Ascending aorta (tissue), 2 donors: Measurements from ENCODE around the gene OR5B3. TPM values are rescaled to one million over a fixed set of nuclear protein-coding genes. Genes with fewer than 3 reads are reported as not detected.

Experiments
- DNase-seq, 2 donors: peaks; one replicate each; pipeline ENCODE4 v3.0.0-alpha.2; 2019; ENCODE audit warnings: low spot score in 2 of 2
- H3K27ac ChIP-seq, 2 donors: fragments of 200-600 bp; sonication (generic); one replicate each; pipeline ENCODE4 v1.5.1; 2016 to 2017; ENCODE audit warnings: mild to moderate bottlenecking in 1 of 2
- H3K27me3 ChIP-seq: fragments of 200-600 bp; sonication (generic); one replicate; pipeline ENCODE4 v1.5.1; 2017
- H3K36me3 ChIP-seq, 2 donors: fragments of 200-600 bp; sonication (generic); one replicate each; pipeline ENCODE4 v1.5.1; 2016
- H3K4me1 ChIP-seq, 2 donors: fragments of 200-600 bp; sonication (generic); one replicate each; pipeline ENCODE4 v1.5.1; 2016 to 2017; ENCODE audit warnings: mild to moderate bottlenecking in 1 of 2
- H3K4me3 ChIP-seq, 2 donors: fragments of 200-600 bp; sonication (generic); one replicate each; pipeline ENCODE4 v1.5.1; 2016 to 2017; ENCODE audit warnings: mild to moderate bottlenecking in 1 of 2
- H3K9me3 ChIP-seq, 2 donors: fragments of 200-600 bp; sonication (generic); one replicate each; pipeline ENCODE4 v1.5.1; 2016
- intact Hi-C: fragments of 100-400 bp; cut with DNase I; formaldehyde crosslinking; loops from one replicate; pipeline ENCODE4 v1.15.1; 2023
- total RNA-seq: library from RNA; depleted of rRNA; stranded (reverse); fragments of >200 nt; gene quantifications from one replicate; pipeline ENCODE4 v1.1.0, GENCODE V29; 2016
- TF ChIP-seq, protein P1 (sequence below), 3 experiments: fragments of 200-600 bp in 2 of 3; fragments of 450-650 bp in 1 of 3; sonication (generic) in 2 of 3; IDR thresholded peaks; one replicate each; pipeline ENCODE4 v1.5.1; 2016 to 2019; ENCODE audit warnings: antibody characterized with exemption in 3 of 3, mild to moderate bottlenecking in 1 of 3, moderate library complexity in 1 of 3

The OR5B3 gene
- total RNA-seq, result not detected

DNA sequence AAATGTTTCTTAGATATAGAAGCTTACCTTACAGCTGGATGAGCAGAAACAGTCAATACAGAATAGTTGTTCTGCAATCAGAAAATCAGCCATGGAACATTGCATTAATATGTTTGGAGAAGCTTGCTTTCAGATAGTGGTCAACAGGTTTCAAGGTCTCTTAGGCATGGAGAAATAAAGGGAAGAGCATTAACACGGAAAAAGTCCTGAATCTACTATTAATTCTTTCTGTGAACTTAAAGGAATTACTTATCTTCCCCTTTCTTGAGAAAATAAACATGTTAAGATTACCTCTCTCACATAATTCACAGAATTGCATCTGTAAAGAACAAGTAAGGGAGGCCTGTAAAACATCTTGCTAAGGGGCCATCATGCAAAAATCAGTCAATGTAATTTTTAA lies at the start of gene OR5B3:
TSS of gene OR5B3 (minus strand) at position 101 of the 400 bp plus-strand sequence. CDS start 3,465 bp downstream, outside the sequence.
- TF ChIP-seq, protein P1, sequence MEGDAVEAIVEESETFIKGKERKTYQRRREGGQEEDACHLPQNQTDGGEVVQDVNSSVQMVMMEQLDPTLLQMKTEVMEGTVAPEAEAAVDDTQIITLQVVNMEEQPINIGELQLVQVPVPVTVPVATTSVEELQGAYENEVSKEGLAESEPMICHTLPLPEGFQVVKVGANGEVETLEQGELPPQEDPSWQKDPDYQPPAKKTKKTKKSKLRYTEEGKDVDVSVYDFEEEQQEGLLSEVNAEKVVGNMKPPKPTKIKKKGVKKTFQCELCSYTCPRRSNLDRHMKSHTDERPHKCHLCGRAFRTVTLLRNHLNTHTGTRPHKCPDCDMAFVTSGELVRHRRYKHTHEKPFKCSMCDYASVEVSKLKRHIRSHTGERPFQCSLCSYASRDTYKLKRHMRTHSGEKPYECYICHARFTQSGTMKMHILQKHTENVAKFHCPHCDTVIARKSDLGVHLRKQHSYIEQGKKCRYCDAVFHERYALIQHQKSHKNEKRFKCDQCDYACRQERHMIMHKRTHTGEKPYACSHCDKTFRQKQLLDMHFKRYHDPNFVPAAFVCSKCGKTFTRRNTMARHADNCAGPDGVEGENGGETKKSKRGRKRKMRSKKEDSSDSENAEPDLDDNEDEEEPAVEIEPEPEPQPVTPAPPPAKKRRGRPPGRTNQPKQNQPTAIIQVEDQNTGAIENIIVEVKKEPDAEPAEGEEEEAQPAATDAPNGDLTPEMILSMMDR (IDR thresholded peaks at IDR 0.05), result no peak
- intact Hi-C loops, result no loop called here
- H3K4me1 ChIP-seq, result no peaks in the 10 kb centered on the region
- no peak within 1 kb of the TSS for H3K27ac ChIP-seq
- H3K9me3 ChIP-seq, result peaks cover 0 to 3% of the 10 kb centered on the region in 2 donors
- no peaks in the 10 kb centered on the region for H3K36me3 ChIP-seq
- DNase-seq, result no peak
- no peaks in the 10 kb centered on the region for H3K27me3 ChIP-seq
- H3K4me3 ChIP-seq, result no peak within 1 kb of the TSS

DNA sequence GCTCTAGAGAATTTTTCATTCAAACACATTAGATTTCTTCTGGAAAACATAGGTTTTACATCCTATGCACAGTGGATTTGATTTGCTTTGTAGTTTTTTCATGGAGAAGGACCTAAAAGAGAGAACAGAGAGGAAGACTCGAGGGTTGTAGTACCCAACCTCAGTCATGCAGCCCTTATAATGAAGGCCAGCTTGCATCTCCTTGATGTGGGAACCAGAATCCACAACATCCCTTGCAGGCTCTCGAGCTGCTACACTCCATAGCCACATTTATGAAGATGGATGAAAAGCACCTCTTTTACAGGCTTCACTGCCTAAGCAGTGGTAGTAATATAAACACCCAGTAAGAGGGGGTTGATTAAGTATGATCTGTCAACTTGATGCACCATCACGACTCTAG lies 44.9 kb upstream of the OR5B3 start:
- Histone ChIP-seq H3K4me1 (no peaks in the 10 kb centered on the region), H3K27me3 (no peaks in the 10 kb centered on the region), H3K9me3 (peaks cover 0 to 4% of the 10 kb centered on the region in 2 donors), H3K27ac (no peak overlapping the region), H3K4me3 (no peak overlapping the region), H3K36me3 (no peaks in the 10 kb centered on the region)
- DNase-seq, result no peak
- intact Hi-C loops, result no loop called here
- TF ChIP-seq, protein P1 (IDR thresholded peaks at IDR 0.05), result no peak

- TF ChIP-seq, protein P1 (IDR thresholded peaks at IDR 0.05), result no peak
- Histone ChIP-seq H3K9me3 (peaks cover 0 to 17% of the 10 kb centered on the region in 2 donors), H3K36me3 (no peaks in the 10 kb centered on the region), H3K27ac (no peak overlapping the region), H3K4me1 (no peaks in the 10 kb centered on the region), H3K4me3 (no peak overlapping the region), H3K27me3 (no peaks in the 10 kb centered on the region)
- DNase-seq, result no peak
- intact Hi-C loops, result no loop called here
Measured at GRCh38 chr11:58446294-58446693, 39.6 kb upstream of the OR5B3 start.

DNA sequence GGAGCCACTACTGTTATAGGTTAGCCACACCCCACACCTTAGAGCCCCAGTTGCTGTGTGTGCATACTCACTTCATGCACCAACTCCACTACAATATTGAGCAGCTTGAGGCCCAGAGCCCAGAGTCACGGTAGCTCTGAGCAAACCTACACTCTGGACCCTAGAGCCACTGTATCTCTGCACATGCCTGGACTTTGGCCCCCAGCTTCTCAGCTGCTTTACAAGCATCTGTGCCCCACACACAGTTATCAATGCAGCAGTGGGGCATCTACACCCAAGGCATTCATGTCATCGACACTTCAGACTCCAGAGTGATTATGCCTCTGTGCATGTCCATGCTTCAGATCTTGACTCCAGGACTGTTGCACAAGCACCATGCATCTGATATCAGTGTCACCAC lies 37.6 kb upstream of the OR5B3 start:
- H3K27ac ChIP-seq, result no peak overlapping the region
- H3K9me3 ChIP-seq, result peaks cover 0 to 13% of the 10 kb centered on the region in 2 donors
- no peak for DNase-seq
- no peaks in the 10 kb centered on the region for H3K27me3 ChIP-seq
- intact Hi-C loops, result no loop called here
- no peak overlapping the region for H3K4me3 ChIP-seq
- TF ChIP-seq, protein P1 (IDR thresholded peaks at IDR 0.05), result no peak
- H3K4me1 ChIP-seq, result no peaks in the 10 kb centered on the region
- H3K36me3 ChIP-seq, result no peaks in the 10 kb centered on the region

DNA sequence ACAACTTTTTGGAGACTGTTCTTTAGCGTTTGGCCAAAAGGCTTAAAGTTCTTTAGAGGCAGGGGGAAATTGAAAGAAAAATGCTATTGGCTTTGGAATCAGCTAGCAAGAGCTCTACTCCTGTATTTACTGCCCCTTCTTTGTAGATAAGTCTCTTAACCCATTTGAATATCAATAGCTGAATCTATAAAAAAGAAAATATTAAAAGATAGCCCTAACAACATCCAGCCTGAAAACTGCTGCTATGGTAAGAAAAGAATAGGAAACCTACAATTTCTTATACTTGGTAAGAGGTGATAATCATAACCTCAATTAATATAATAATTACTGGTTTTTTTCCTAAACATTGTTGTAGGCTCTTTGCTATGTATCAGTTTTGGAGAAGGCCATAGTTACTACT lies 35.5 kb upstream of the OR5B3 start, which contains the start of gene OR5B12:
TSS of gene OR5B12 (minus strand) at position 101 of the 400 bp plus-strand sequence. CDS start 2,085 bp downstream, outside the sequence.
- Histone ChIP-seq H3K27ac (no peak within 1 kb of the TSS), H3K27me3 (no peaks in the 10 kb centered on the region), H3K4me1 (no peaks in the 10 kb centered on the region), H3K4me3 (no peak within 1 kb of the TSS), H3K36me3 (no peaks in the 10 kb centered on the region), H3K9me3 (peaks cover 0 to 13% of the 10 kb centered on the region in 2 donors)
- DNase-seq, result no peak
- intact Hi-C loops, result no loop called here
- TF ChIP-seq, protein P1 (IDR thresholded peaks at IDR 0.05), result no peak

DNA sequence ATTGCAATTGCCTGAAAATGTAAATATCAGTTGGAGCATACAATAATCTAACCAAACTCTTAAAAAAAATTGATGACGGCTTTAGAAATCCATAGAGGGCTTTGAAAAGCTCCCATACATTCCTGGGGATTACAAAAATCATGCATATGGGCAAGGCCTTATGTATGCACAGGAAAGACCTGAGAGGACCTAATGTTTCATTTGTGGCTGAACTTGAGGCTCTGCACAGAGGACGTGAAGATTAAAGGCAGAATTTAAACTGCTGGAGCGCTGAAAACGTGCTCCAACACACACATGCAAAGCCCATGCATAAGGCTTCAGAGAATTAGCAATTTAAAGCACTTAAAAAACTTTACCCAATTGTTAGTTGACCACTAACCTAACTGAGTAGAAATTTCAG lies 31.8 kb upstream of the OR5B3 start:
- Histone ChIP-seq H3K27me3 (no peaks in the 10 kb centered on the region), H3K4me1 (no peaks in the 10 kb centered on the region), H3K9me3 (no peaks in the 10 kb centered on the region), H3K27ac (no peak overlapping the region), H3K36me3 (no peaks in the 10 kb centered on the region), H3K4me3 (no peak overlapping the region)
- DNase-seq, result no peak
- TF ChIP-seq, protein P1 (IDR thresholded peaks at IDR 0.05), result no peak
- intact Hi-C loops, result no loop called here
